DND-41 (cell line): ENCODE measurements around the gene PRR15L.

Experiments used
- ATAC-seq: fragments of 200-7000 bp; cut with Tn5 transposase; 3 replicates; pipeline ENCODE4 v1.9.1; 2021; ENCODE audit warnings: low read depth; ENCODE audit not compliant: insufficient read depth
- DNase-seq: peaks from one replicate; pipeline ENCODE4 v3.0.0-alpha.2; 2020
- H2AFZ ChIP-seq: 2 replicates; pipeline ENCODE4 v1.6.0; 2012; ENCODE audit warnings: low read depth, low read length
- H3K27ac ChIP-seq: 2 replicates; pipeline ENCODE4 v1.5.1; 2012; ENCODE audit warnings: low read length, inconsistent platforms
- H3K27me3 ChIP-seq: fragments of 200-600 bp; sonication (generic); 2 replicates; pipeline ENCODE4 v1.6.0; 2012; ENCODE audit warnings: low read length, mild to moderate bottlenecking, inconsistent platforms; ENCODE audit not compliant: insufficient read depth, poor library complexity
- H3K36me3 ChIP-seq: 2 replicates; pipeline ENCODE4 v1.5.1; 2012; ENCODE audit warnings: low read length, inconsistent platforms; ENCODE audit not compliant: insufficient read depth
- H3K4me1 ChIP-seq: 2 replicates; pipeline ENCODE4 v1.5.1; 2012; ENCODE audit warnings: mild to moderate bottlenecking, low read length; ENCODE audit not compliant: insufficient read depth
- H3K4me2 ChIP-seq: 2 replicates; pipeline ENCODE4 v1.6.0; 2012; ENCODE audit warnings: mild to moderate bottlenecking, moderate library complexity, low read length, inconsistent platforms; ENCODE audit not compliant: insufficient read depth
- H3K4me3 ChIP-seq, 2 experiments: fragments of 200-600 bp in 1 of 2; shearing (Covaris generic) in 1 of 2; 2 replicates each; pipeline ENCODE4 v1.5.1; 2012 to 2016; ENCODE audit warnings: inconsistent platforms in 2 of 2, low read length in 2 of 2, mild to moderate bottlenecking in 2 of 2, low read depth in 1 of 2, moderate library complexity in 1 of 2
- H3K79me2 ChIP-seq: 2 replicates; pipeline ENCODE4 v1.6.0; 2012; ENCODE audit warnings: low read length, inconsistent platforms; ENCODE audit not compliant: insufficient read depth
- H3K9ac ChIP-seq: 2 replicates; pipeline ENCODE4 v1.6.0; 2012; ENCODE audit warnings: low read depth, mild to moderate bottlenecking, inconsistent platforms, low read length, moderate library complexity
- H3K9me3 ChIP-seq: 2 replicates; pipeline ENCODE4 v1.5.1; 2012; ENCODE audit warnings: low read length, moderate library complexity, mild to moderate bottlenecking, inconsistent platforms; ENCODE audit not compliant: insufficient read depth, severe bottlenecking
- H4K20me1 ChIP-seq: 2 replicates; pipeline ENCODE4 v1.6.0; 2012; ENCODE audit warnings: low read length; ENCODE audit not compliant: insufficient read depth
- EZH2 ChIP-seq: IDR thresholded peaks from 3 replicates; pipeline ENCODE4 v1.6.1; 2012; ENCODE audit warnings: borderline replicate concordance, low read depth, mild to moderate bottlenecking, moderate library complexity, low read length, inconsistent platforms; ENCODE audit not compliant: severe bottlenecking
- TF ChIP-seq, protein P1 (sequence below): IDR thresholded peaks from 2 replicates; pipeline ENCODE4 v1.5.1; 2012; ENCODE audit warnings: borderline replicate concordance, low read length, moderate library complexity, mild to moderate bottlenecking; ENCODE audit not compliant: poor library complexity, severe bottlenecking; ENCODE audit errors: extremely low read depth

PRR15L gene

GRCh38 chr17:47918991-47919390 lies 38.7 kb downstream of the PRR15L start:
- Histone ChIP-seq H4K20me1 (no peaks in the 10 kb centered on the region), H3K4me3 (no peak overlapping the region), H3K4me1 (no peaks in the 10 kb centered on the region), H3K79me2 (no peaks in the 10 kb centered on the region), H3K27ac (no peak overlapping the region), H2AFZ (no peak overlapping the region), H3K27me3 (no peaks in the 10 kb centered on the region), H3K36me3 (peaks cover 47% of the 10 kb centered on the region), H3K9ac (no peak overlapping the region), H3K9me3 (no peaks in the 10 kb centered on the region), H3K4me2 (no peak overlapping the region)
- TF ChIP-seq, protein P1, sequence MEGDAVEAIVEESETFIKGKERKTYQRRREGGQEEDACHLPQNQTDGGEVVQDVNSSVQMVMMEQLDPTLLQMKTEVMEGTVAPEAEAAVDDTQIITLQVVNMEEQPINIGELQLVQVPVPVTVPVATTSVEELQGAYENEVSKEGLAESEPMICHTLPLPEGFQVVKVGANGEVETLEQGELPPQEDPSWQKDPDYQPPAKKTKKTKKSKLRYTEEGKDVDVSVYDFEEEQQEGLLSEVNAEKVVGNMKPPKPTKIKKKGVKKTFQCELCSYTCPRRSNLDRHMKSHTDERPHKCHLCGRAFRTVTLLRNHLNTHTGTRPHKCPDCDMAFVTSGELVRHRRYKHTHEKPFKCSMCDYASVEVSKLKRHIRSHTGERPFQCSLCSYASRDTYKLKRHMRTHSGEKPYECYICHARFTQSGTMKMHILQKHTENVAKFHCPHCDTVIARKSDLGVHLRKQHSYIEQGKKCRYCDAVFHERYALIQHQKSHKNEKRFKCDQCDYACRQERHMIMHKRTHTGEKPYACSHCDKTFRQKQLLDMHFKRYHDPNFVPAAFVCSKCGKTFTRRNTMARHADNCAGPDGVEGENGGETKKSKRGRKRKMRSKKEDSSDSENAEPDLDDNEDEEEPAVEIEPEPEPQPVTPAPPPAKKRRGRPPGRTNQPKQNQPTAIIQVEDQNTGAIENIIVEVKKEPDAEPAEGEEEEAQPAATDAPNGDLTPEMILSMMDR, result no peak
- no peak for TF ChIP-seq EZH2
- ATAC-seq (no peak), DNase-seq (no peak)

- DNase-seq (no peak), ATAC-seq (no peak)
- H3K27me3 ChIP-seq, result no peaks in the 10 kb centered on the region
- no peaks in the 10 kb centered on the region for H3K9me3 ChIP-seq
- H3K9ac ChIP-seq, result no peak overlapping the region
- H3K36me3 ChIP-seq, result peaks cover 38% of the 10 kb centered on the region
- no peak overlapping the region for H2AFZ ChIP-seq
- H3K4me3 ChIP-seq, result no peak overlapping the region
- H4K20me1 ChIP-seq, result no peaks in the 10 kb centered on the region
- TF ChIP-seq, protein P1, result no peak
- TF ChIP-seq EZH2, result no peak
- no peak overlapping the region for H3K27ac ChIP-seq
- no peak overlapping the region for H3K4me2 ChIP-seq
- no peaks in the 10 kb centered on the region for H3K4me1 ChIP-seq
- H3K79me2 ChIP-seq, result 0 out of 2 replicates have a peak, but pooled peaks cover 2% of the 10 kb centered on the region
Measured at GRCh38 chr17:47918006-47918405, 39.7 kb downstream of the PRR15L start.

DNA sequence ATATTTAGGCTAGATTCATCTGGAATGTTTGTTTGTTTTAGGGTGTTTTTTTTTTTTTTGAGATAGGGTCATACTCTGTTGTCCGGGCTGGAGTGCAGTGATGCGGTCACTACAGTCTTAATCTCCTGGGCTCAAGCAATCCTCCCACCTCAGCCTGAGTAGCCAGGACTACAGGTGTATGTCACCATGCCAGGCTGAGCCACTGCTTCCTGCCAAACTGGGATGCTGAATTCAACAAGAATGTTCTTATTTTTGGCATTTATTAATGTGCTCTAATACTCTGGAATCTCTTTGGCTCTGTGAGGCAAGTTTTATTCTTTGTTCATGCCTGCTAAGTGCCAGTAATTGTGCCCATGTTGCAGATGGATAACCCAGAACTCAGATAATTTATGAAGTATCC lies 40.1 kb downstream of the PRR15L start:
- no peak for TF ChIP-seq EZH2
- TF ChIP-seq, protein P1, result no peak
- H3K4me1 ChIP-seq, result no peaks in the 10 kb centered on the region
- no peaks in the 10 kb centered on the region for H3K27me3 ChIP-seq
- H3K79me2 ChIP-seq, result 0 out of 2 replicates have a peak, but pooled peaks cover 2% of the 10 kb centered on the region
- H3K4me2 ChIP-seq, result no peak overlapping the region
- H3K27ac ChIP-seq, result no peak overlapping the region
- H3K9me3 ChIP-seq, result no peaks in the 10 kb centered on the region
- no peak overlapping the region for H3K9ac ChIP-seq
- peaks cover 36% of the 10 kb centered on the region for H3K36me3 ChIP-seq
- no peak overlapping the region for H2AFZ ChIP-seq
- no peaks in the 10 kb centered on the region for H4K20me1 ChIP-seq
- H3K4me3 ChIP-seq, result no peak overlapping the region
- no peak for DNase-seq
- no peak for ATAC-seq
